ENCODE data around the gene AOPEP. TPM values are rescaled to one million over a fixed set of nuclear protein-coding genes. Genes with fewer than 3 reads are reported as not detected.

The AOPEP gene
- total RNA-seq, 1 donor from 2014 or later = 92.3 TPM

DNA sequence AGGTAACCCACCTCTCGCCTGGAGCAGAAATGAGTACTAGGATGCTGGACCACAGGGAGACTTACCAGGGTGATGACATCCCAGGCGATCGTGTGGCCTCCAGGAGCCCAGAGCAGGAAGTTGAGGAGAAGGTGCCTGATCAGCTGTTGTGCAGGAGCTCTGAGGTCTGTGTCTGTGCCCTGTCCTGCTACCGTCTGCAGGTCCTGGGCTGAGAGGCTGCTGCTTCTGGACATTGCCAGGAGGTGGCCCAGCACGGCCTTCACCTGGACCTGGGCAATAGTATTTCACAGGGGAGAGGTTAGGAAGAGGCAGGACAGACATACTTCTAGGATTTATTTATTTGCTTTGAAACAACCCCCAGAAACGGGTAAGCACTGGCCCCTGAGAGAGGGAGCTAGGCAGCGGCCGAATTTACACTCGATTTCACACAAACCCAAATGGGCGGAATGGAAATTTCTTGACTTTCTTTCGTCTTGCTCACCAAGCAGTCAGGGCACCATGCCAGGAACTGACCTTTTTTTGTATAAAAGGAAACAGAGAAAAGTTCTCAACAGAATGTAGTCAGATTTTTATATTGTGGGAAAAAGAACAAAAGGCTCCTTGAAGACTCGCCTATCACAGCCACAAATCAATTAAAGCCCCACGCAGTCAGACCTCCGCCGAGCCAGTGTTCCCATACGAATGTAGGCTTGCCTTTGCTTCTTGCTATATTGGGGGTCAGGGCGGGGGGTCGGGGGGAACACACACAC is 380.7 kb downstream of the AOPEP start:
- Mint-ChIP-seq H3K27ac (ENCODE audit: unreplicated experiment) (peak overlapping the region; percentile 98), H3K4me3 (ENCODE audit: unreplicated experiment) (peak overlapping the region; percentile 54), H3K36me3 (ENCODE audit: low read depth) (peaks cover 16% of the 10 kb centered on the region), H3K4me1 (ENCODE audit: low read depth) (peaks cover 46% of the 10 kb centered on the region), H3K9me3 (ENCODE audit: low read depth) (no peaks in the 10 kb centered on the region), H3K27me3 (ENCODE audit: low read depth) (no peaks in the 10 kb centered on the region)
- no peak for DNase-seq (ENCODE audit: low spot score)
- peak; percentile 44 for TF ChIP-seq CTCF (IDR thresholded peaks at IDR 0.05)

DNA sequence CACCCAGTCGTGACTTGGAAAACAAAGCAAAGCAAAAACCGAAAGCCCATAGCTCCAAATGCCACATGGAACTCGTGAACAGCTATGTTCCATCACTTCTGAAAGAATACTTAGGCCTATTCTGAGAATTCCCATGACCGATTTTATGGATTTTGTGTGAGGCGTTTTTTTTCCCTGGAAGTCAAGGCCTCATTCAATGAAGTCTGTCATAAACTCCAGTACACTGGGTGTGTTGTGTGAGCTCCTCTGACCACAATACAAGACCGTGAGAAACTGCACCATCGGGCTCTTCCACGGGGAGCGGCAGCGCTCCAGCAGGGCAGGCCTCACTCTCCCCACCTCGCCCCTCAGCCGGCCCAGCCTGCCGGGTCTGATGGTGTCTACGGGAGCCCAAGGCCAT is 381.5 kb downstream of the AOPEP start:
- Mint-ChIP-seq H3K27ac (ENCODE audit: unreplicated experiment) (peak overlapping the region; percentile 98), H3K9me3 (ENCODE audit: low read depth) (no peaks in the 10 kb centered on the region), H3K36me3 (ENCODE audit: low read depth) (peaks cover 18% of the 10 kb centered on the region), H3K4me1 (ENCODE audit: low read depth) (peaks cover 47% of the 10 kb centered on the region), H3K4me3 (ENCODE audit: unreplicated experiment) (no peak overlapping the region), H3K27me3 (ENCODE audit: low read depth) (no peaks in the 10 kb centered on the region)
- TF ChIP-seq CTCF (IDR thresholded peaks at IDR 0.05) = no peak
- DNase-seq (ENCODE audit: low spot score) = no peak

DNA sequence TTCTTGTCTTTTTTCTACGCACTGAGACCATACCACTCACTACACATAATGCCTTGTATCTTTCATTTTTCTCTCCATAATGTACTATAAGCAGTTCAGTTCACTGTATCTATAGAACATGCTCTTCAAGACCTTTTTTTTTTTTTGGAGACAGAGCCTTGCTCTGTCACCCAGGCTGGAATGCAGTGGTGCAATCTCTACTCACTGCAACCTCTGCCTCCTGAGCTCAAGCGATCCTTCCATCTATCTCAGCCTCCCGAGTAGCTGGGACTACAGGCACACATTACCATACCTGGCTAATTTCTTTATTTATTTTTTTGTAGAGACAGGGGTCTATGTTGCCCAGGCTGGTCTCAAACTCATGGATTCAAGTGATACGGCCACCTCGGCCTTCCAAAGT is 382.3 kb downstream of the AOPEP start:
- no peak for TF ChIP-seq CTCF (IDR thresholded peaks at IDR 0.05)
- H3K27ac Mint-ChIP-seq (ENCODE audit: unreplicated experiment) = peak overlapping the region; percentile 98
- peaks cover 18% of the 10 kb centered on the region for H3K36me3 Mint-ChIP-seq (ENCODE audit: low read depth)
- peaks cover 46% of the 10 kb centered on the region for H3K4me1 Mint-ChIP-seq (ENCODE audit: low read depth)
- no peak for DNase-seq (ENCODE audit: low spot score)
- H3K9me3 Mint-ChIP-seq (ENCODE audit: low read depth) = no peaks in the 10 kb centered on the region
- H3K27me3 Mint-ChIP-seq (ENCODE audit: low read depth) = no peaks in the 10 kb centered on the region
- H3K4me3 Mint-ChIP-seq (ENCODE audit: unreplicated experiment) = no peak overlapping the region

DNA sequence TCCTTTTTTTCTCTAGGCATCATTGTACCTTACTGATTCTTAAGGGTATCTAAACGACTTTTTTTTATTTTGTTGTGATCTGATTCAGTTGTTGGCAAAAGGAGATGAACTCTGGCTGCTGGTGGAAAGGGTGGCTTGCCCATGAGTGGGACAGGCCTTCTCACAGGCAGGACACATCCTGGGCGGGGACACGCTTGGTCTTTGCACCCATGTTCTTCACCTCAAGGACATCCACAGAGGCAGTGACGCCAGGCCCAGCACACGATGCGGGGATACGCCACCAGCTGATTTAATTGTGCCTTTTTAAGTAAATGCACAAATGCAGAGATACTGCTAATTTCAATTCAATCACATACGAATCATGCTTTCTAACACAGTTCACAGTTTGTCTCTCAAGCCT is 383.0 kb downstream of the AOPEP start:
- H3K27me3 Mint-ChIP-seq (ENCODE audit: low read depth) = no peaks in the 10 kb centered on the region
- H3K4me3 Mint-ChIP-seq (ENCODE audit: unreplicated experiment) = no peak overlapping the region
- TF ChIP-seq CTCF (IDR thresholded peaks at IDR 0.05) = no peak
- no peaks in the 10 kb centered on the region for H3K9me3 Mint-ChIP-seq (ENCODE audit: low read depth)
- peaks cover 18% of the 10 kb centered on the region for H3K36me3 Mint-ChIP-seq (ENCODE audit: low read depth)
- peaks cover 49% of the 10 kb centered on the region for H3K4me1 Mint-ChIP-seq (ENCODE audit: low read depth)
- no peak overlapping the region for H3K27ac Mint-ChIP-seq (ENCODE audit: unreplicated experiment)
- no peak for DNase-seq (ENCODE audit: low spot score)

DNA sequence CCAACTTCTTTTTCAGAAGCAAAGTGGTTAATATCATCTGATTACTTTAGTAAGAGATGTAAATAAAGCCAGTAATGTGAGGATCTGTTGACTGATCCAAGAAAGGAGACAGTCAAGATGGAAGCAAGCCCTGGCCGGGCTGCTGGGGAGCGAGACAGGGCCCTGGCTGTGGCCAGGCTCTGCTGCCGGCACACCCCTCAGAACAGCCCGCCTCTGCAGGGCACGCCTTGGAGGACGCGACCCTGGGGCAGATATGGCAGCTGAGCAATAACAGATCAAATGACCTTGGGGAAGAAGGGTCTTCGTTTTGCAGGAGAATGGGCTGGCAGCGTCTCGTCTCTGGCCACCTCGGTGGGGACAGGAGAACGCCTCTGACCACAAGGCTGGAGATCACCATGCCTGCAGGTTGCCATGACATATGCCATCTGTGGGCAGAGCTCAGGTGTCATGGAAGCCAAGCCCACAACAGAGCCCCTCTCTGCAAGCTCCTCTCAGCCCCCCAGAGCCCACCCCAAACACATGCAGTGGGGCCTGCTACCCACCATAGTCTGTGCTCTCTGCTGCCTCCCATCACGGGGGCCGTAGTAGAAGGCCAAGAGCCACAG is 384.5 kb downstream of the AOPEP start:
- H3K27me3 Mint-ChIP-seq (ENCODE audit: low read depth) = no peaks in the 10 kb centered on the region
- no peak overlapping the region for H3K4me3 Mint-ChIP-seq (ENCODE audit: unreplicated experiment)
- no peak for DNase-seq (ENCODE audit: low spot score)
- peaks cover 15% of the 10 kb centered on the region for H3K36me3 Mint-ChIP-seq (ENCODE audit: low read depth)
- H3K27ac Mint-ChIP-seq (ENCODE audit: unreplicated experiment) = no peak overlapping the region
- peaks cover 52% of the 10 kb centered on the region for H3K4me1 Mint-ChIP-seq (ENCODE audit: low read depth)
- TF ChIP-seq CTCF (IDR thresholded peaks at IDR 0.05) = no peak
- H3K9me3 Mint-ChIP-seq (ENCODE audit: low read depth) = no peaks in the 10 kb centered on the region
